ENCODE results near the gene KRTAP10-5. TPM values are rescaled to one million over a fixed set of nuclear protein-coding genes. Genes with fewer than 3 reads are reported as not detected.
"Not testable (repeated sequence)": the region's sequence is repeated elsewhere in the genome, so short reads cannot be mapped to it uniquely, and the experiment has no call there.

Gene KRTAP10-5
- total RNA-seq, 1 donor from 2014 or later, result not detected

DNA sequence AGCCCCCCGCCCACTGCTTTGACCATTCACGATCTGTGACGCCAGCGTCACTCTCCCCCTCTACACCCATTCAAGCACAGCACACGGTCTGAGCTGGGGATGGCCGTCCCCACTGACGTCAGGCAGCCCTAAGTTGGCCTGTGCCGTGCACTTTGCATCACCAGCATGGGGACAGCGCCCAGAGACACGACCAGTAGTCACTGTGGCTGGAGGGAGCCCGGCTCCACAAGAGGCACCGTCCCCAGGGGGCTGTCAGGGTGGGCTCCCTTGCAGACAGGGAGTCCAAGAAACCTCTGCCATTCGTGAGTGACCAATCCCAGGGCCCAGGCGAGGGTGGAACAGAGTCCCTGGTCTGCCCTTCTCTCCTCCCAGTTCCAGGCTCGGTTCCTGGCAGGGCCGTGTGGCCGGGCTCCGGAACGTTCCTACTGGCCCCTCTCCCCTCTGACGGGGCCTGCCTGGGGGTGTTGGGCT is 33.8 kb upstream of the KRTAP10-5 start:
- no peak overlapping the region for H3K27ac Mint-ChIP-seq (ENCODE audit: unreplicated experiment)
- H3K36me3 Mint-ChIP-seq (ENCODE audit: unreplicated experiment), result peaks cover 24% of the 10 kb centered on the region
- H3K4me3 Mint-ChIP-seq (ENCODE audit: unreplicated experiment), result no peak overlapping the region
- TF ChIP-seq, protein P1, sequence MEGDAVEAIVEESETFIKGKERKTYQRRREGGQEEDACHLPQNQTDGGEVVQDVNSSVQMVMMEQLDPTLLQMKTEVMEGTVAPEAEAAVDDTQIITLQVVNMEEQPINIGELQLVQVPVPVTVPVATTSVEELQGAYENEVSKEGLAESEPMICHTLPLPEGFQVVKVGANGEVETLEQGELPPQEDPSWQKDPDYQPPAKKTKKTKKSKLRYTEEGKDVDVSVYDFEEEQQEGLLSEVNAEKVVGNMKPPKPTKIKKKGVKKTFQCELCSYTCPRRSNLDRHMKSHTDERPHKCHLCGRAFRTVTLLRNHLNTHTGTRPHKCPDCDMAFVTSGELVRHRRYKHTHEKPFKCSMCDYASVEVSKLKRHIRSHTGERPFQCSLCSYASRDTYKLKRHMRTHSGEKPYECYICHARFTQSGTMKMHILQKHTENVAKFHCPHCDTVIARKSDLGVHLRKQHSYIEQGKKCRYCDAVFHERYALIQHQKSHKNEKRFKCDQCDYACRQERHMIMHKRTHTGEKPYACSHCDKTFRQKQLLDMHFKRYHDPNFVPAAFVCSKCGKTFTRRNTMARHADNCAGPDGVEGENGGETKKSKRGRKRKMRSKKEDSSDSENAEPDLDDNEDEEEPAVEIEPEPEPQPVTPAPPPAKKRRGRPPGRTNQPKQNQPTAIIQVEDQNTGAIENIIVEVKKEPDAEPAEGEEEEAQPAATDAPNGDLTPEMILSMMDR (IDR thresholded peaks at IDR 0.05; ENCODE audit: partially characterized antibody, unreplicated experiment), result no peak
- no peak for DNase-seq
- peaks cover 10% of the 10 kb centered on the region for H3K4me1 Mint-ChIP-seq (ENCODE audit: low read depth, unreplicated experiment)
- peaks cover 18% of the 10 kb centered on the region for H3K9me3 Mint-ChIP-seq (ENCODE audit: unreplicated experiment)
- H3K27me3 Mint-ChIP-seq (ENCODE audit: unreplicated experiment), result peaks cover 9% of the 10 kb centered on the region

DNA sequence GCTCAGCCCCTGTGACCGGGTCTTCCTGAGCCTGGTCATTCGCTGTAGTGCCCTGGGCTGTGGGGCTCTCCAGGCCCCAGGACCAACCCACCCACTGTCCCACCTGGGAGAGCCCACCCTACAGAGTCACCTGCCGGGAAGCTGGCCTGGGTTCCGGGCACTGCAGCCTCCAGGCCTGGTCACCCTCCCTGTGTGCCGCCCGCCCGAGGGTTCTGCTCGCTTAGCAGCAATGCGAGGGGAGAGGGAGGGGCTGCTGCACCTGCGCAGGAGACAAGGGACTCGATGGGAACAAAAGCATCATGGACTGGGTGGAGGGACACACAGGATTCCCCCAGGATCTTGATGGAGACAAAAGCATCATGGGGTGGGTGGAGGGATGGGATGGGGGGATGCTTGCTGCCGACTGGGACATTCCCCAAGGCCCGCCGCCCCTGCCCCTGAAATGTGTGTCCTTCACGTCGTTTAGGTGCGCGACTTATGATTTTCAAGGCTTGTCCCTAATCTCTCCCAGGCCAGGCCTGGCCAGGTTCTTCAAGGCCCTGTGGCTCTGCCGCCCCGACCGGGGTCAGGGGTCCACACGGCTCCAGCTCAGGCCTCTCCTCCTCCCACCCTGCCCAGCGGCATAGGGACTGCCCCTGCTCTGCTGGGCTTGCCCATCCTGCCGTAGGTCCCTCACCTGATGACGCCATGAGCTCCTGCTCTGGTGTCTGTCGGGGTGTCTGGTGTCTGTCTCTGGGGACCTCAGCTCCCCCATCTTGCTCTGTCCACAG is 33.2 kb upstream of the KRTAP10-5 start:
- Mint-ChIP-seq H3K36me3 (ENCODE audit: unreplicated experiment) (peaks cover 28% of the 10 kb centered on the region), H3K4me1 (ENCODE audit: low read depth, unreplicated experiment) (peaks cover 10% of the 10 kb centered on the region), H3K4me3 (ENCODE audit: unreplicated experiment) (no peak overlapping the region), H3K9me3 (ENCODE audit: unreplicated experiment) (peaks cover 18% of the 10 kb centered on the region), H3K27me3 (ENCODE audit: unreplicated experiment) (peaks cover 9% of the 10 kb centered on the region), H3K27ac (ENCODE audit: unreplicated experiment) (no peak overlapping the region)
- no peak for DNase-seq
- TF ChIP-seq, protein P1 (IDR thresholded peaks at IDR 0.05; ENCODE audit: partially characterized antibody, unreplicated experiment), result no peak

DNA sequence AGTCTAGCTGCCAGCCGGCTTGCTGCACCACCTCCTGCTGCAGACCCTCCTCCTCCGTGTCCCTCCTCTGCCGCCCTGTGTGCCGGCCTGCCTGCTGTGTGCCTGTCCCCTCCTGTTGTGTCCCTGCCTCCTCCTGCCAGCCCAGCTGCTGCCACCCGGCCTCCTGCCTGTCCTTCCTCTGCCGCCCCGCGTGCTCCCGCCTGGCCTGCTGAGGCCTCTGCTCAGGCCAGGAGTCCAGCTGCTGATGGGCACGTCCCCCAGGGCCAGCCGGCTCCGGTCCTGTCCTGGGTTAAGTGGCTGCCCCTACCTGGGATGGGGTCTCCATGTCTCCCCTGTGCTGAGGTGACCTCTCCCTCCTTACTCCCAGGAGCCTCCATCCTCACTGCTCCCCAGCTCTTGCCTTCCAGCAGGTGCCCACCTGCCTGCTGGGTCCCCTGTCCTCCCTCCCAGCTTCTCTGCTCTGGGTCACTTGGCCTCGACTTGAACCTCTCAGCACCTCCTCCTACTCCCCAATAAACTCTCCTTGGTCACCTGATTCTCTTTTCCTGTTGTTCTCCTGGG is 32.3 kb upstream of the KRTAP10-5 start:
- peaks cover 10% of the 10 kb centered on the region for H3K4me1 Mint-ChIP-seq (ENCODE audit: low read depth, unreplicated experiment)
- no peak overlapping the region for H3K4me3 Mint-ChIP-seq (ENCODE audit: unreplicated experiment)
- H3K9me3 Mint-ChIP-seq (ENCODE audit: unreplicated experiment), result peaks cover 18% of the 10 kb centered on the region
- no peak for DNase-seq
- H3K27ac Mint-ChIP-seq (ENCODE audit: unreplicated experiment), result no peak overlapping the region
- peaks cover 9% of the 10 kb centered on the region for H3K27me3 Mint-ChIP-seq (ENCODE audit: unreplicated experiment)
- TF ChIP-seq, protein P1 (IDR thresholded peaks at IDR 0.05; ENCODE audit: partially characterized antibody, unreplicated experiment), result no peak
- peaks cover 31% of the 10 kb centered on the region for H3K36me3 Mint-ChIP-seq (ENCODE audit: unreplicated experiment)

DNA sequence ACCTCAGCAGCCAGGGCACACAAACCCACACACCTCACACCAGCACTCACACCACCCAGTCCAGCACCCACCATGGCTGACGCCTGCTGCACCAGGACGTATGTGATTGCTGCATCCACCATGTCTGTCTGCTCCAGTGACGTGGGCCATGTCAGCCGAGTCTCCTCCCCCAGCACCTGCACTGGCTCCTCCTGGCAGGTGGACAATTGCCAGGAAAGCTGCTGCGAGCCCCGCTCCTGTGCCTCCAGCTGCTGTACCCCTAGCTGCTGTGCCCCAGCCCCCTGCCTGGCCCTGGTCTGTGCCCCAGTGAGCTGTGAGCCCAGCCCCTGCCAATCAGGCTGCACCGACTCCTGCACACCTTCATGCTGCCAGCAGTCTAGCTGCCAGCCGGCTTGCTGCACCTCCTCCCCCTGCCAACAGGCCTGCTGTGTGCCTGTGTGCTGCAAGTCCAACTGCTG is 31.7 kb upstream of the KRTAP10-5 start, which contains the start of gene KRTAP10-8:
Gene KRTAP10-8 (plus strand): TSS at position 51 of the 458 bp plus-strand sequence. CDS start 22 bp downstream, at position 73.
- Mint-ChIP-seq H3K4me3 (ENCODE audit: unreplicated experiment) (no peak within 1 kb of the TSS), H3K4me1 (ENCODE audit: low read depth, unreplicated experiment) (peaks cover 10% of the 10 kb centered on the region), H3K27ac (ENCODE audit: unreplicated experiment) (no peak within 1 kb of the TSS), H3K27me3 (ENCODE audit: unreplicated experiment) (peaks cover 7% of the 10 kb centered on the region), H3K36me3 (ENCODE audit: unreplicated experiment) (peaks cover 37% of the 10 kb centered on the region), H3K9me3 (ENCODE audit: unreplicated experiment) (peaks cover 12% of the 10 kb centered on the region)
- no peak for DNase-seq
- TF ChIP-seq, protein P1 (IDR thresholded peaks at IDR 0.05; ENCODE audit: partially characterized antibody, unreplicated experiment), result no peak

DNA sequence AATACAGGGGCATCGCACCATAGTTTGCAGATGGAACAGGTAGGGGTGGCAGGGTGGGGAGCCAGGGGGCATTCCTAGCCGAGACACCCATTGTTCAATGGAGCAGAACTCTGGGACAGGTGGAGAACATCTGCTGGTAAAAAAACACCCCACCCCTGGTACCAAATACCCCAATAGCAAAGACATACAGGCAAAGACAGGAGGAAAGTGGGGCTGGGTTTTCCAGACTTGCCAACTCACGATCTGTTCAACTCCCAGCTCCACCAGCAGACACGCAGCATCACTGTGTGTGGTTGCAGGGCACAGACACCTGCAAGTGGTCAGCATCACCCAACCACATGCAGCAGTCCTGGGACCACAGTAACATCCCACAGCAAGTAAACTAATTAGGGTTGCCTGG is 31.1 kb upstream of the KRTAP10-5 start:
- H3K4me1 Mint-ChIP-seq (ENCODE audit: low read depth, unreplicated experiment), result peaks cover 8% of the 10 kb centered on the region
- TF ChIP-seq, protein P1 (IDR thresholded peaks at IDR 0.05; ENCODE audit: partially characterized antibody, unreplicated experiment), result no peak
- H3K27me3 Mint-ChIP-seq (ENCODE audit: unreplicated experiment), result peaks cover 5% of the 10 kb centered on the region
- peaks cover 37% of the 10 kb centered on the region for H3K36me3 Mint-ChIP-seq (ENCODE audit: unreplicated experiment)
- no peak for DNase-seq
- no peak overlapping the region for H3K27ac Mint-ChIP-seq (ENCODE audit: unreplicated experiment)
- peaks cover 12% of the 10 kb centered on the region for H3K9me3 Mint-ChIP-seq (ENCODE audit: unreplicated experiment)
- H3K4me3 Mint-ChIP-seq (ENCODE audit: unreplicated experiment), result no peak overlapping the region

- peaks cover 37% of the 10 kb centered on the region for H3K36me3 Mint-ChIP-seq (ENCODE audit: unreplicated experiment)
- H3K9me3 Mint-ChIP-seq (ENCODE audit: unreplicated experiment), result peaks cover 12% of the 10 kb centered on the region
- H3K4me1 Mint-ChIP-seq (ENCODE audit: low read depth, unreplicated experiment); DNase-seq; H3K27me3 Mint-ChIP-seq (ENCODE audit: unreplicated experiment); H3K4me3 Mint-ChIP-seq (ENCODE audit: unreplicated experiment); H3K27ac Mint-ChIP-seq (ENCODE audit: unreplicated experiment): not testable (repeated sequence)
These were observed 29.9 kb upstream of the KRTAP10-5 start for GRCh38 chr21:44610157-44610843.

Measured in glutamatergic neuron (in vitro differentiated cells).